HepG2 (cell line): Measurements from ENCODE around the gene ARL6IP4. TPM values are rescaled to one million over a fixed set of nuclear protein-coding genes. Genes with fewer than 3 reads are reported as not detected.
A peak's percentile ranks its signal among the peaks of the same experiment; 100 is the strongest.

ENCODE experiments used
- ATAC-seq: fragments of 200-7000 bp; cut with Tn5 transposase; 3 replicates; pipeline ENCODE4 v1.9.1; 2020; ENCODE audit warnings: mild to moderate bottlenecking, moderate library complexity
- BruUV-seq: library from RNA; stranded (reverse); fragments of 400-500 nt; replicated peaks from 2 replicates; lab custom pipeline; 2021; lab: Mats Ljungman, UMichigan
- CTCF ChIA-PET: fragments of 300-600 bp; formaldehyde crosslinking; extraction: SDS; loops from one replicate; lab custom pipeline; 2021; ENCODE audit warnings: low total read pairs, inconsistent platforms, low intra/inter-chr PET ratio; lab: Yijun Ruan, JAX
- POLR2A ChIA-PET: fragments of 350-600 bp; sonication (Branson Sonifier 250); formaldehyde crosslinking; loops from one replicate; lab custom pipeline; 2020; ENCODE audit warnings: antibody characterized with exemption, inconsistent platforms; lab: Yijun Ruan, JAX
- DNase-seq: peaks from one replicate; pipeline ENCODE4 v3.0.0-alpha.2; 2015; ENCODE audit warnings: low spot score
- FAIRE-seq: peaks from 3 replicates; lab custom pipeline; 2011; peaks lifted over from hg19 to GRCh38; lab: Jason Lieb, UNC
- H2AFZ ChIP-seq: one replicate; pipeline ENCODE4 v1.6.1; 2011; ENCODE audit warnings: low read length, inconsistent platforms
- H3K27ac ChIP-seq: fragments of 300-600 bp; 3 replicates; pipeline ENCODE4 v1.8.0; 2011; ENCODE audit warnings: mixed run types, mild to moderate bottlenecking, mixed read lengths, low read length, inconsistent platforms; ENCODE audit not compliant: insufficient read depth; ENCODE audit errors: extremely low read length
- H3K27me3 ChIP-seq, 2 experiments: fragments of 200-600 bp in 1 of 2; 2 replicates in 1 of 2; 3 replicates in 1 of 2; pipeline versions ENCODE4 v1.6.0 to v1.8.0; 2011; ENCODE audit warnings: low read length in 2 of 2, mild to moderate bottlenecking in 2 of 2, moderate library complexity in 2 of 2, inconsistent platforms in 1 of 2; ENCODE audit not compliant: insufficient read depth in 2 of 2, control insufficient read depth in 1 of 2
- H3K36me3 ChIP-seq, 2 experiments: fragments of 200-600 bp in 1 of 2; replicated peaks in 1 of 2; 2 replicates in 1 of 2; 3 replicates in 1 of 2; pipeline versions ENCODE4 v1.5.1 to v1.8.0; 2011; ENCODE audit warnings: low read length in 2 of 2, inconsistent platforms in 1 of 2; ENCODE audit not compliant: insufficient read depth in 2 of 2, control insufficient read depth in 1 of 2
- H3K4me1 ChIP-seq: 2 replicates; pipeline ENCODE4 v1.5.1; 2012; ENCODE audit warnings: low read length, inconsistent platforms; ENCODE audit not compliant: insufficient read depth
- H3K4me2 ChIP-seq: 2 replicates; pipeline ENCODE4 v1.6.0; 2011; ENCODE audit warnings: low read depth, low read length, inconsistent platforms
- H3K4me3 ChIP-seq, 3 experiments: fragments of 200-600 bp in 1 of 3; sonication (generic), shearing (Covaris generic) in 1 of 3; replicated peaks in 1 of 3; 2 replicates each; pipeline ENCODE4 v1.5.1; 2011 to 2016; ENCODE audit warnings: low read length in 3 of 3, inconsistent platforms in 2 of 3, low read depth in 2 of 3, mild to moderate bottlenecking in 2 of 3, control low read depth in 1 of 3, mixed read lengths in 1 of 3; ENCODE audit not compliant: insufficient read depth in 1 of 3
- H3K79me2 ChIP-seq: one replicate; pipeline ENCODE4 v1.6.1; 2011; ENCODE audit warnings: low read length, inconsistent platforms; ENCODE audit not compliant: insufficient read depth
- H3K9ac ChIP-seq: 2 replicates; pipeline ENCODE4 v1.6.0; 2011; ENCODE audit warnings: mild to moderate bottlenecking, low read depth, low read length, inconsistent platforms; ENCODE audit not compliant: insufficient read depth
- H3K9me3 ChIP-seq: 2 replicates; pipeline ENCODE4 v1.5.1; 2012; ENCODE audit warnings: mild to moderate bottlenecking, low read length
- H4K20me1 ChIP-seq: 2 replicates; pipeline ENCODE4 v1.6.0; 2011; ENCODE audit warnings: inconsistent platforms, mild to moderate bottlenecking, low read length, moderate library complexity; ENCODE audit not compliant: insufficient read depth
- AGO2 ChIP-seq: fragments of 200-400 bp; formaldehyde crosslinking; optimal IDR thresholded peaks from 2 replicates; pipeline ENCODE3; 2017; ENCODE audit warnings: mild to moderate bottlenecking, low read depth, low read length, moderate library complexity
- BHLHE40 ChIP-seq: IDR thresholded peaks from 2 replicates; pipeline ENCODE4 v1.6.1; 2011; ENCODE audit warnings: low read length, improper control_type of control experiment
- CAMTA2 ChIP-seq: sonication (generic); formaldehyde crosslinking; IDR thresholded peaks from 2 replicates; pipeline ENCODE4 v1.4.0; 2020; ENCODE audit warnings: mild to moderate bottlenecking, missing genetic modification reagents, borderline replicate concordance
- GTF2F1 ChIP-seq: fragments of 150-350 bp; IDR thresholded peaks from 2 replicates; pipeline ENCODE4 v1.6.1; 2014; ENCODE audit warnings: low read length
- HNRNPL ChIP-seq: fragments of 200-400 bp; formaldehyde crosslinking; IDR thresholded peaks from 2 replicates; pipeline ENCODE4 v1.6.1; 2017; ENCODE audit warnings: mild to moderate bottlenecking, low read depth, low read length
- IKZF1 ChIP-seq: fragments of 450-650 bp; IDR thresholded peaks from 2 replicates; pipeline ENCODE4 v1.7.1; 2016
- KLF11 ChIP-seq: IDR thresholded peaks from 2 replicates; pipeline ENCODE4 v1.6.1; 2016; ENCODE audit warnings: missing compliant biosample characterization
- ZBTB38 ChIP-seq: sonication (generic); formaldehyde crosslinking; IDR thresholded peaks from 2 replicates; pipeline ENCODE4 v1.5.1; 2020; ENCODE audit warnings: mild to moderate bottlenecking, missing genetic modification reagents
- ZNF652 ChIP-seq: IDR thresholded peaks from 2 replicates; pipeline ENCODE4 v1.6.1; 2016; ENCODE audit warnings: low read depth, borderline replicate concordance
- WGBS: methylation state at CpG from one replicate; pipeline ENCODE4 v1.1.6; 2017; ENCODE audit warnings: low lambda C conversion rate; 5-methylcytosine and 5-hydroxymethylcytosine counted together
- in situ Hi-C: cut with HindIII; loops from 2 replicates; pipeline ENCODE4 v1.10.0; 2017; ENCODE audit warnings: low pct_unique_long_range_greater_than_20kb; ENCODE audit not compliant: extremely low pct_ligation_motif_present
- intact Hi-C: fragments of 100-400 bp; cut with micrococcal nuclease; formaldehyde crosslinking; loops from one replicate; pipeline ENCODE4 v1.10.0; 2022; ENCODE audit not compliant: unreplicated experiment
- polyA plus RNA-seq, 8 experiments: library from polyadenylated mRNA; depleted of rRNA in 3 of 8; stranded (reverse) in 7 of 8; unstranded in 1 of 8; fragments of >200 nt; fragmentation: Illumina TruSeq in 4 of 8; extraction: Trizol in 4 of 8; gene quantifications; 2 replicates each; pipeline versions ENCODE4 v1.2.1 to v1.2.3, GENCODE V29; 2011 to 2016; ENCODE audit warnings: low read depth in 4 of 8, missing spikeins in 1 of 8, mixed read lengths in 1 of 8; ENCODE audit not compliant: insufficient read depth in 1 of 8
- total RNA-seq, 5 experiments: library from RNA; depleted of rRNA; stranded (reverse); fragments of >200 nt; fragmentation: Illumina TruSeq; extraction: Trizol; gene quantifications; 2 replicates each; pipeline ENCODE4 v1.2.3, GENCODE V29; 2016; ENCODE audit warnings: low read depth in 1 of 5

The ARL6IP4 gene
- total and polyA plus RNA-seq, 2 of the 13 experiments (the other 11 are each of a cell fraction or from before 2014, with no cell fraction given): 155 to 220 TPM

GRCh38 chr12:122986258-122986871 is 5.9 kb downstream of the ARL6IP4 start:
- ATAC-seq (no peak), FAIRE-seq (no peak), DNase-seq (no peak)
- H4K20me1 ChIP-seq: no peaks in the 10 kb centered on the region
- in situ Hi-C loops (no loop called here), intact Hi-C loops (no loop called here)
- H3K27ac ChIP-seq: no peak overlapping the region
- TF ChIP-seq HNRNPL: 0 out of 2 replicates have a peak, but pooled peaks have one; percentile 39
- peak; percentile 78 for TF ChIP-seq AGO2
- no peak for TF ChIP-seq KLF11 (CRISPR knock-in tag)
- no peak for TF ChIP-seq IKZF1
- no peak overlapping the region for H3K9ac ChIP-seq
- BruUV-seq: no TSS peak
- peaks cover 12% of the 10 kb centered on the region for H3K79me2 ChIP-seq
- H3K4me2 ChIP-seq: no peak overlapping the region
- H3K36me3 ChIP-seq: peaks cover 7 to 12% of the 10 kb centered on the region in 2 experiments; a peak in 4 of 5 replicates
- H3K4me3 ChIP-seq: no peak overlapping the region
- peaks cover 42% of the 10 kb centered on the region for H3K4me1 ChIP-seq
- no peaks in the 10 kb centered on the region; a peak in 1 of 5 replicates for H3K27me3 ChIP-seq
- ChIA-PET POLR2A (no interaction called here), CTCF (no interaction called here)
- no peaks in the 10 kb centered on the region for H3K9me3 ChIP-seq
- WGBS: 100% methylated on average over 3 of the region's 40 CpGs
- no peak overlapping the region for H2AFZ ChIP-seq

- Histone ChIP-seq H3K27ac (no peak overlapping the region), H3K4me2 (no peak overlapping the region), H3K36me3 (peaks cover 5 to 7% of the 10 kb centered on the region in 2 experiments; a peak in 4 of 5 replicates), H3K27me3 (no peaks in the 10 kb centered on the region), H3K4me1 (peaks cover 33% of the 10 kb centered on the region), H2AFZ (no peak overlapping the region), H3K79me2 (peaks cover 3% of the 10 kb centered on the region), H3K9me3 (no peaks in the 10 kb centered on the region), H3K4me3 (no peak overlapping the region), H4K20me1 (no peaks in the 10 kb centered on the region), H3K9ac (no peak overlapping the region)
- CTCF ChIA-PET: no interaction called here
- intact Hi-C loops: no loop called here
- 95% methylated on average over 11 of the region's 39 CpGs for WGBS
- POLR2A ChIA-PET: no interaction called here
- DNase-seq: no peak
- in situ Hi-C loops: no loop called here
- no TSS peak for BruUV-seq
- TF ChIP-seq BHLHE40 (no peak), ZBTB38 (CRISPR knock-in tag) (0 out of 2 replicates have a peak, but pooled peaks have one; percentile 10), CAMTA2 (CRISPR knock-in tag) (no peak), ZNF652 (CRISPR knock-in tag) (no peak), GTF2F1 (no peak)
- no peak for FAIRE-seq
- ATAC-seq: no peak
These were observed 6.8 kb downstream of the ARL6IP4 start for GRCh38 chr12:122987086-122987951.
